IMR-90 (cell line): Measurements from ENCODE around the gene SCGB1A1. TPM values are rescaled to one million over a fixed set of nuclear protein-coding genes. Genes with fewer than 3 reads are reported as not detected.

Experiments
- ATAC-seq: fragments of 200-7000 bp; cut with Tn5 transposase; 2 replicates; pipeline ENCODE4 v1.9.1; 2020; ENCODE audit warnings: low read depth, mild to moderate bottlenecking, moderate library complexity
- BruUV-seq: library from RNA; stranded (reverse); fragments of 400-500 nt; replicated peaks from 2 replicates; lab custom pipeline; 2021; lab: Mats Ljungman, UMichigan
- CTCF ChIA-PET: fragments of 300-600 bp; formaldehyde crosslinking; extraction: SDS; loops from one replicate; lab custom pipeline; 2021; ENCODE audit warnings: antibody characterized with exemption; lab: Yijun Ruan, JAX
- POLR2A ChIA-PET: fragments of 300-600 bp; sonication (Branson Sonifier 250); formaldehyde crosslinking; loops from one replicate; lab custom pipeline; 2022; ENCODE audit warnings: antibody characterized with exemption; ENCODE audit not compliant: unreplicated experiment; lab: Charles Lee
- DNase-seq: peaks from one replicate; pipeline ENCODE4 v3.0.0; 2013
- H2AFZ ChIP-seq: replicated peaks from 2 replicates; pipeline ENCODE3; 2013; ENCODE audit warnings: low read length, mild to moderate bottlenecking; ENCODE audit not compliant: poor library complexity
- H2AK5ac ChIP-seq: 2 replicates; pipeline ENCODE4 v1.6.1; 2013; ENCODE audit warnings: low read depth, low read length, inconsistent platforms
- H2AK9ac ChIP-seq: replicated peaks from 2 replicates; pipeline ENCODE3; 2013; ENCODE audit warnings: mild to moderate bottlenecking, low read depth, low read length, moderate library complexity; ENCODE audit not compliant: poor library complexity
- H2BK120ac ChIP-seq: 2 replicates; pipeline ENCODE4 v1.6.1; 2013; ENCODE audit warnings: low read depth, low read length, inconsistent platforms
- H2BK15ac ChIP-seq: 3 replicates; pipeline ENCODE4 v1.6.1; 2013; ENCODE audit warnings: low read depth, low read length, inconsistent platforms
- H2BK20ac ChIP-seq: 2 replicates; pipeline ENCODE4 v1.6.1; 2013; ENCODE audit warnings: low read depth, mild to moderate bottlenecking, inconsistent platforms, low read length, moderate library complexity
- H2BK5ac ChIP-seq: 2 replicates; pipeline ENCODE4 v1.6.1; 2013; ENCODE audit warnings: mild to moderate bottlenecking, low read depth, low read length, inconsistent platforms; ENCODE audit not compliant: poor library complexity, severe bottlenecking
- H3K14ac ChIP-seq: replicated peaks from 2 replicates; pipeline ENCODE4 v1.6.1; 2013; ENCODE audit warnings: low read depth, low read length, inconsistent platforms
- H3K18ac ChIP-seq: 2 replicates; pipeline ENCODE4 v1.6.1; 2013; ENCODE audit warnings: low read depth, low read length, control low read depth
- H3K23ac ChIP-seq: 2 replicates; pipeline ENCODE4 v1.6.1; 2013; ENCODE audit warnings: low read depth, low read length, inconsistent platforms
- H3K27ac ChIP-seq: 2 replicates; pipeline ENCODE4 v1.5.1; 2013; ENCODE audit warnings: mild to moderate bottlenecking, control low read depth, low read length; ENCODE audit not compliant: insufficient read depth
- H3K27me3 ChIP-seq: 2 replicates; pipeline ENCODE4 v1.6.1; 2013; ENCODE audit warnings: low read length; ENCODE audit not compliant: control insufficient read depth, insufficient read depth
- H3K36me3 ChIP-seq: 2 replicates; pipeline ENCODE4 v1.6.1; 2013; ENCODE audit warnings: low read length, mixed read lengths; ENCODE audit not compliant: control insufficient read depth, insufficient read depth
- H3K4ac ChIP-seq: 2 replicates; pipeline ENCODE4 v1.6.1; 2013; ENCODE audit warnings: low read depth, low read length, inconsistent platforms
- H3K4me1 ChIP-seq: 2 replicates; pipeline ENCODE4 v1.6.1; 2013; ENCODE audit warnings: low read length, mixed read lengths; ENCODE audit not compliant: control insufficient read depth, insufficient read depth
- H3K4me2 ChIP-seq: 2 replicates; pipeline ENCODE4 v1.6.1; 2013; ENCODE audit warnings: low read depth, mild to moderate bottlenecking, control low read depth, low read length, moderate library complexity
- H3K4me3 ChIP-seq: 2 replicates; pipeline ENCODE4 v1.5.1; 2013; ENCODE audit warnings: low read depth, mild to moderate bottlenecking, control low read depth, low read length, moderate library complexity; ENCODE audit not compliant: insufficient read depth
- H3K56ac ChIP-seq: 2 replicates; pipeline ENCODE4 v1.6.1; 2013; ENCODE audit warnings: low read length, inconsistent platforms; ENCODE audit not compliant: insufficient read depth; ENCODE audit errors: extremely low read depth
- H3K79me1 ChIP-seq, 2 experiments: 2 replicates each; pipeline ENCODE4 v1.6.1; 2013; ENCODE audit warnings: low read length in 2 of 2, inconsistent platforms in 1 of 2, low read depth in 1 of 2
- H3K9ac ChIP-seq: 2 replicates; pipeline ENCODE4 v1.6.1; 2013; ENCODE audit warnings: low read depth, low read length, control low read depth
- H3K9me1 ChIP-seq: 2 replicates; pipeline ENCODE4 v1.6.1; 2013; ENCODE audit warnings: low read length, inconsistent platforms; ENCODE audit not compliant: insufficient read depth
- H3K9me3 ChIP-seq: 2 replicates; pipeline ENCODE4 v1.6.1; 2013; ENCODE audit warnings: low read length; ENCODE audit not compliant: control insufficient read depth, insufficient read depth
- H4K20me1 ChIP-seq: 2 replicates; pipeline ENCODE4 v1.6.1; 2013; ENCODE audit warnings: low read length, inconsistent platforms; ENCODE audit not compliant: insufficient read depth
- H4K5ac ChIP-seq: 2 replicates; pipeline ENCODE4 v1.6.1; 2013; ENCODE audit warnings: mild to moderate bottlenecking, low read depth, low read length, control low read depth
- H4K8ac ChIP-seq, 2 experiments: 2 replicates each; pipeline ENCODE4 v1.6.1; 2013; ENCODE audit warnings: low read depth in 2 of 2, low read length in 2 of 2, control low read depth in 1 of 2, inconsistent platforms in 1 of 2
- H4K91ac ChIP-seq: 2 replicates; pipeline ENCODE4 v1.6.1; 2013; ENCODE audit warnings: low read depth, low read length, inconsistent platforms; ENCODE audit not compliant: insufficient read depth
- USF2 ChIP-seq: fragments of 150-350 bp; IDR thresholded peaks from 2 replicates; pipeline ENCODE4 v1.6.1; 2017; ENCODE audit warnings: mild to moderate bottlenecking, antibody characterized with exemption, low read length, low read depth
- WGBS, 2 experiments: methylation state at CpG; one replicate each; pipeline versions ENCODE4 v1.1.5 to v1.1.7; 2013; ENCODE audit warnings: missing lambda C conversion rate in 2 of 2; ENCODE audit not compliant: insufficient read length in 1 of 2; ENCODE audit errors: extremely low coverage in 2 of 2; 5-methylcytosine and 5-hydroxymethylcytosine counted together
- dilution Hi-C: fragments of 300-500 bp; cut with HindIII; formaldehyde crosslinking; loops from one replicate; pipeline ENCODE4 v1.14.3; 2018; ENCODE audit warnings: low sequenced_read_pairs; ENCODE audit not compliant: unreplicated experiment
- in situ Hi-C: fragments of 300-500 bp; cut with MboI; formaldehyde crosslinking; loops from 3 replicates; pipeline ENCODE4 v1.14.3; 2019; ENCODE audit warnings: low sequenced_read_pairs, inconsistent platforms, mixed read lengths
- intact Hi-C: fragments of 100-400 bp; cut with micrococcal nuclease; formaldehyde crosslinking; loops from 2 replicates; pipeline ENCODE4 v1.10.0; 2022
- polyA plus RNA-seq, 3 experiments: library from polyadenylated mRNA; depleted of rRNA; stranded (reverse); fragments of >200 nt; gene quantifications; 2 replicates each; pipeline ENCODE4 v1.2.3, GENCODE V29; 2012; ENCODE audit warnings: low replicate concordance in 1 of 3
- total RNA-seq: library from RNA; depleted of rRNA; stranded (reverse); fragments of >200 nt; gene quantifications from 2 replicates; pipeline ENCODE4 v1.2.3, GENCODE V29; 2012

Gene SCGB1A1
- total and polyA plus RNA-seq, 2 of the 4 experiments (the other 2 are of a cell fraction): not detected

- no peak overlapping the region for H2BK120ac ChIP-seq
- ChIA-PET POLR2A (interaction anchor here (0.5 kb wide), 1 partner anchor 60 kb away, joined by 4 read pairs; no protein-coding TSS in a partner anchor), CTCF (no interaction called here)
- BruUV-seq: no TSS peak
- WGBS, 2 experiments: no CpG with 5 or more reads among the region's 5 CpGs
- DNase-seq (no peak), ATAC-seq (no peak)
- no peaks in the 10 kb centered on the region for H3K27me3 ChIP-seq
- H3K4me2 ChIP-seq: no peak overlapping the region
- no peak overlapping the region for H2BK20ac ChIP-seq
- H2AK9ac ChIP-seq: no peak overlapping the region
- no peaks in the 10 kb centered on the region for H3K9me3 ChIP-seq
- no peak overlapping the region for H2BK5ac ChIP-seq
- H4K5ac ChIP-seq: no peak overlapping the region; the same call in 1 of the 2 replicates
- H3K4me3 ChIP-seq: no peak overlapping the region
- H3K4ac ChIP-seq: no peak overlapping the region
- no peak overlapping the region for H2AFZ ChIP-seq
- no peak overlapping the region for H4K8ac ChIP-seq
- H3K14ac ChIP-seq: no peak overlapping the region
- TF ChIP-seq USF2: no peak
- peaks cover 17% of the 10 kb centered on the region for H3K9me1 ChIP-seq
- no peak overlapping the region for H3K27ac ChIP-seq
- H2BK15ac ChIP-seq: no peak overlapping the region
- H3K36me3 ChIP-seq: no peaks in the 10 kb centered on the region
- no peak overlapping the region; the same call in 1 of the 2 replicates for H3K18ac ChIP-seq
- H4K20me1 ChIP-seq: no peaks in the 10 kb centered on the region
- dilution Hi-C loops: no loop called here
- peaks cover 0 to 16% of the 10 kb centered on the region in 2 experiments; a peak in 2 of 4 replicates for H3K79me1 ChIP-seq
- in situ Hi-C loops: no loop called here
- H3K23ac ChIP-seq: no peak overlapping the region
- no peak overlapping the region for H3K56ac ChIP-seq
- intact Hi-C loops: no loop called here
- H4K91ac ChIP-seq: no peak overlapping the region
- H3K9ac ChIP-seq: no peak overlapping the region
- H2AK5ac ChIP-seq: no peak overlapping the region
- peaks cover 17% of the 10 kb centered on the region for H3K4me1 ChIP-seq
Observed at GRCh38 chr11:62446091-62446490, 27.3 kb downstream of the SCGB1A1 start.
